Osteoblast (primary cell): ENCODE results near the gene TIAM2. TPM values are rescaled to one million over a fixed set of nuclear protein-coding genes. Genes with fewer than 3 reads are reported as not detected.
A peak's percentile ranks its signal among the peaks of the same experiment; 100 is the strongest.
"Not testable (repeated sequence)": the region's sequence is repeated elsewhere in the genome, so short reads cannot be mapped to it uniquely, and the experiment has no call there.

ENCODE experiments used
- DNase-seq: peaks from one replicate; pipeline ENCODE4 v3.0.0; 2011; ENCODE audit warnings: low spot score, mixed read lengths; ENCODE audit not compliant: insufficient read length; ENCODE audit errors: missing footprints
- H2AFZ ChIP-seq: 2 replicates; pipeline ENCODE4 v1.6.0; 2011; ENCODE audit warnings: mild to moderate bottlenecking, low read length
- H3K27ac ChIP-seq: 2 replicates; pipeline ENCODE4 v1.5.1; 2011; ENCODE audit warnings: mild to moderate bottlenecking, low read depth, low read length, moderate library complexity
- H3K27me3 ChIP-seq: 2 replicates; pipeline ENCODE4 v1.6.0; 2012; ENCODE audit warnings: mild to moderate bottlenecking, control low read depth, inconsistent platforms, low read length, moderate library complexity; ENCODE audit not compliant: insufficient read depth
- H3K36me3 ChIP-seq: 2 replicates; pipeline ENCODE4 v1.5.1; 2011; ENCODE audit warnings: mild to moderate bottlenecking, low read length, control low read depth, moderate library complexity; ENCODE audit not compliant: insufficient read depth
- H3K4me1 ChIP-seq: 2 replicates; pipeline ENCODE4 v1.5.1; 2011; ENCODE audit warnings: mild to moderate bottlenecking, low read length, control low read depth, moderate library complexity; ENCODE audit not compliant: insufficient read depth
- H3K4me2 ChIP-seq: 2 replicates; pipeline ENCODE4 v1.6.0; 2011; ENCODE audit warnings: mild to moderate bottlenecking, low read length; ENCODE audit not compliant: insufficient read depth
- H3K4me3 ChIP-seq: fragments of 200-600 bp; sonication (generic); 3 replicates; pipeline ENCODE4 v1.5.1; 2012; ENCODE audit warnings: mild to moderate bottlenecking, low read length, inconsistent platforms; ENCODE audit not compliant: insufficient read depth
- H3K79me2 ChIP-seq: 2 replicates; pipeline ENCODE4 v1.6.0; 2012; ENCODE audit warnings: mild to moderate bottlenecking, low read length, control low read depth, inconsistent platforms; ENCODE audit not compliant: insufficient read depth
- H3K9me3 ChIP-seq: 2 replicates; pipeline ENCODE4 v1.5.1; 2011; ENCODE audit warnings: low read depth, low read length, control low read depth
- H4K20me1 ChIP-seq: 2 replicates; pipeline ENCODE4 v1.6.0; 2012; ENCODE audit warnings: mild to moderate bottlenecking, low read length, control low read depth; ENCODE audit not compliant: insufficient read depth
- CTCF ChIP-seq: IDR thresholded peaks from 2 replicates; pipeline ENCODE4 v1.5.1; 2011; ENCODE audit warnings: mild to moderate bottlenecking, low read depth, low read length, moderate library complexity; ENCODE audit errors: extremely low read depth
- total RNA-seq: library from RNA; depleted of rRNA; stranded (reverse); fragments of >200 nt; gene quantifications from 2 replicates; pipeline ENCODE4 v1.2.3, GENCODE V29; 2012

Gene TIAM2
- total RNA-seq, 1 donor = 31.8 TPM

GRCh38 chr6:155116571-155116910 is 121.4 kb downstream of the TIAM2 start:
- H3K27me3 ChIP-seq = no peaks in the 10 kb centered on the region
- no peaks in the 10 kb centered on the region for H3K36me3 ChIP-seq
- H3K27ac ChIP-seq = peak overlapping the region; percentile 76
- peak overlapping the region; percentile 34 for H3K4me2 ChIP-seq
- no peaks in the 10 kb centered on the region for H4K20me1 ChIP-seq
- H3K4me1 ChIP-seq = peaks cover 40% of the 10 kb centered on the region
- DNase-seq = peak; percentile 5
- H3K79me2 ChIP-seq = peaks cover 77% of the 10 kb centered on the region
- no peaks in the 10 kb centered on the region for H3K9me3 ChIP-seq
- peak overlapping the region; percentile 30 for H2AFZ ChIP-seq
- TF ChIP-seq CTCF = no peak
- no peak overlapping the region for H3K4me3 ChIP-seq

DNA sequence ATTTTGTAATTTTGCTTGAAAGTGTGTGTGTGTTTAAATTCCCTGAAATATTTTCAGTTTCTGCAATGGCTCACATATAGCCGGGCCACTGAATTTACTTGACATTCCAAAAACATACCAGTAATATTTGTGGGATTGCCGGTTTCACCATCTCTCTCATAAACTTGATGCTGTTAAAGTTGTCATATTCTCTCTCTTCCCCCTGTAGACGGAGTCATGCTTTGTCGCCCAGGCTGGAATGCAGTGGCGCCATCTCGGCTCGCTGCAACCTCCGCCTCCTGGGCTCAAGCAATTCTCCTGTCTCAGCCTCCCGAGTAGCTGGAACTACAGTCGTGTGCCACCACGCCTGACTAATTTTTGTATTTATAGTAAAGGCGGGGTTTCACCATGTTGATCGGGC is 122.1 kb downstream of the TIAM2 start:
- peak; percentile 23 for DNase-seq
- Histone ChIP-seq H3K4me2 (peak overlapping the region; percentile 34), H2AFZ (no peak overlapping the region), H3K4me1 (peaks cover 46% of the 10 kb centered on the region), H3K27me3 (no peaks in the 10 kb centered on the region), H3K4me3 (no peak overlapping the region), H3K36me3 (no peaks in the 10 kb centered on the region), H3K27ac (peak overlapping the region; percentile 76), H3K79me2 (peaks cover 79% of the 10 kb centered on the region), H4K20me1 (no peaks in the 10 kb centered on the region), H3K9me3 (no peaks in the 10 kb centered on the region)
- no peak for TF ChIP-seq CTCF

GRCh38 chr6:155117785-155118184 is 122.7 kb downstream of the TIAM2 start:
- no peak for TF ChIP-seq CTCF
- H3K36me3 ChIP-seq = no peaks in the 10 kb centered on the region
- no peaks in the 10 kb centered on the region for H4K20me1 ChIP-seq
- no peaks in the 10 kb centered on the region for H3K27me3 ChIP-seq
- peaks cover 77% of the 10 kb centered on the region for H3K79me2 ChIP-seq
- no peaks in the 10 kb centered on the region for H3K9me3 ChIP-seq
- no peak overlapping the region for H3K4me3 ChIP-seq
- H2AFZ ChIP-seq = peak overlapping the region; percentile 0
- H3K27ac ChIP-seq = peak overlapping the region; percentile 76
- H3K4me1 ChIP-seq = peaks cover 51% of the 10 kb centered on the region
- DNase-seq = peak; percentile 17
- peak overlapping the region; percentile 34 for H3K4me2 ChIP-seq

DNA sequence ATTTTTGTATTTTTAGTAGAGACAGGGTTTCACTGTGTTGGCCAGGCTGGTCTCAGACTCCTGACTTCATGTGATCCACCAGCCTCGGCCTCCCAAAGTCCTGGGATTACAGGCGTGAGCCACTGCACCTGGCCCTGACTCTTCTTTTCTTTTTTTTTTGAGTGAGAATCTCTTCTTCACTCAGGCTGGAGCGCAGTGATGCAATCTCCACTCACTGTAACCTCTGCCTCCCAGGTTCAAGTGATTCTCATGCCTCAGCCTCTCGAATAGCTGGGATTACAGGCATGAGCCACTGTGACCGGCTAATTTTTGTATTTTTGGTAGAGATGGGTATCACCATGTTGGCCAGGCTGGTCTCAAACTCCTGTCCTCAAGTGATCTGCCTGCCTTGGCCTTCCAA is 124.1 kb downstream of the TIAM2 start:
- not testable (repeated sequence) for H3K4me3 ChIP-seq, DNase-seq, H3K36me3 ChIP-seq, H4K20me1 ChIP-seq, H2AFZ ChIP-seq, H3K9me3 ChIP-seq, H3K27me3 ChIP-seq, H3K4me2 ChIP-seq, H3K27ac ChIP-seq
- H3K79me2 ChIP-seq = peaks cover 77% of the 10 kb centered on the region
- H3K4me1 ChIP-seq = peaks cover 51% of the 10 kb centered on the region

DNA sequence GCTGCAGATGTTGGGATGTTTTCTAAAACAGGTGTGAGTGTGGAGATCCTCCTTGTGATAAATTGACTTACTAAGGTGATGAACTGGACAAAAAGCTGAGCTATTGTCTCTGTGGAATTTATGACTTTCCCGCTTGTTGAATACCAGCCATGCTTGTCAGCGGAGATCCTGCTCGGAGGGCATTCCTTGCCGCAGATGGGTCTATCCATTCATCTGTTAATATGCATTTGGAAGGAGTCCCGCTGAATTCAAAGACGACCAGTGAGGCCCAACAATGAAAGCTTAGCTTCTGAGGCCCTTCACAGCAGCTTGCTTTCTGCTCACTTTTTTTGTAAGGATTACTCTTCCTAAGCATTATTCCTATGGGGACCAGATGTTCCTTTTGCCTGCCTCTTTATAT is 124.9 kb downstream of the TIAM2 start:
- no peak for DNase-seq
- no peak overlapping the region for H3K27ac ChIP-seq
- no peak overlapping the region for H3K4me3 ChIP-seq
- H3K9me3 ChIP-seq = no peaks in the 10 kb centered on the region
- H3K4me1 ChIP-seq = peaks cover 51% of the 10 kb centered on the region
- H3K4me2 ChIP-seq = no peak overlapping the region
- no peaks in the 10 kb centered on the region for H3K36me3 ChIP-seq
- H3K79me2 ChIP-seq = peaks cover 77% of the 10 kb centered on the region
- no peak overlapping the region for H2AFZ ChIP-seq
- H4K20me1 ChIP-seq = no peaks in the 10 kb centered on the region
- H3K27me3 ChIP-seq = no peaks in the 10 kb centered on the region
- no peak for TF ChIP-seq CTCF
